HepG2 (cell line): ENCODE data around the gene MAGIX. TPM values are rescaled to one million over a fixed set of nuclear protein-coding genes. Genes with fewer than 3 reads are reported as not detected.

Source experiments
- ATAC-seq: fragments of 200-7000 bp; cut with Tn5 transposase; 3 replicates; pipeline ENCODE4 v1.9.1; 2020; ENCODE audit warnings: mild to moderate bottlenecking, moderate library complexity
- BruUV-seq: library from RNA; stranded (reverse); fragments of 400-500 nt; replicated peaks from 2 replicates; lab custom pipeline; 2021; lab: Mats Ljungman, UMichigan
- CTCF ChIA-PET: fragments of 300-600 bp; formaldehyde crosslinking; extraction: SDS; loops from one replicate; lab custom pipeline; 2021; ENCODE audit warnings: low total read pairs, inconsistent platforms, low intra/inter-chr PET ratio; lab: Yijun Ruan, JAX
- POLR2A ChIA-PET: fragments of 350-600 bp; sonication (Branson Sonifier 250); formaldehyde crosslinking; loops from one replicate; lab custom pipeline; 2020; ENCODE audit warnings: antibody characterized with exemption, inconsistent platforms; lab: Yijun Ruan, JAX
- DNase-seq: peaks from one replicate; pipeline ENCODE4 v3.0.0-alpha.2; 2015; ENCODE audit warnings: low spot score
- FAIRE-seq: peaks from 3 replicates; lab custom pipeline; 2011; peaks lifted over from hg19 to GRCh38; lab: Jason Lieb, UNC
- H2AFZ ChIP-seq: one replicate; pipeline ENCODE4 v1.6.1; 2011; ENCODE audit warnings: low read length, inconsistent platforms
- H3K27ac ChIP-seq: fragments of 300-600 bp; 3 replicates; pipeline ENCODE4 v1.8.0; 2011; ENCODE audit warnings: mixed run types, mild to moderate bottlenecking, mixed read lengths, low read length, inconsistent platforms; ENCODE audit not compliant: insufficient read depth; ENCODE audit errors: extremely low read length
- H3K27me3 ChIP-seq, 2 experiments: fragments of 200-600 bp in 1 of 2; 2 replicates in 1 of 2; 3 replicates in 1 of 2; pipeline versions ENCODE4 v1.6.0 to v1.8.0; 2011; ENCODE audit warnings: low read length in 2 of 2, mild to moderate bottlenecking in 2 of 2, moderate library complexity in 2 of 2, inconsistent platforms in 1 of 2; ENCODE audit not compliant: insufficient read depth in 2 of 2, control insufficient read depth in 1 of 2
- H3K36me3 ChIP-seq, 2 experiments: fragments of 200-600 bp in 1 of 2; replicated peaks in 1 of 2; 2 replicates in 1 of 2; 3 replicates in 1 of 2; pipeline versions ENCODE4 v1.5.1 to v1.8.0; 2011; ENCODE audit warnings: low read length in 2 of 2, inconsistent platforms in 1 of 2; ENCODE audit not compliant: insufficient read depth in 2 of 2, control insufficient read depth in 1 of 2
- H3K4me1 ChIP-seq: 2 replicates; pipeline ENCODE4 v1.5.1; 2012; ENCODE audit warnings: low read length, inconsistent platforms; ENCODE audit not compliant: insufficient read depth
- H3K4me2 ChIP-seq: 2 replicates; pipeline ENCODE4 v1.6.0; 2011; ENCODE audit warnings: low read depth, low read length, inconsistent platforms
- H3K4me3 ChIP-seq, 3 experiments: fragments of 200-600 bp in 1 of 3; sonication (generic), shearing (Covaris generic) in 1 of 3; replicated peaks in 1 of 3; 2 replicates each; pipeline ENCODE4 v1.5.1; 2011 to 2016; ENCODE audit warnings: low read length in 3 of 3, inconsistent platforms in 2 of 3, low read depth in 2 of 3, mild to moderate bottlenecking in 2 of 3, control low read depth in 1 of 3, mixed read lengths in 1 of 3; ENCODE audit not compliant: insufficient read depth in 1 of 3
- H3K79me2 ChIP-seq: one replicate; pipeline ENCODE4 v1.6.1; 2011; ENCODE audit warnings: low read length, inconsistent platforms; ENCODE audit not compliant: insufficient read depth
- H3K9ac ChIP-seq: 2 replicates; pipeline ENCODE4 v1.6.0; 2011; ENCODE audit warnings: mild to moderate bottlenecking, low read depth, low read length, inconsistent platforms; ENCODE audit not compliant: insufficient read depth
- H3K9me3 ChIP-seq: 2 replicates; pipeline ENCODE4 v1.5.1; 2012; ENCODE audit warnings: mild to moderate bottlenecking, low read length
- H4K20me1 ChIP-seq: 2 replicates; pipeline ENCODE4 v1.6.0; 2011; ENCODE audit warnings: inconsistent platforms, mild to moderate bottlenecking, low read length, moderate library complexity; ENCODE audit not compliant: insufficient read depth
- ATAD3A ChIP-seq: sonication (generic); formaldehyde crosslinking; IDR thresholded peaks from 2 replicates; pipeline ENCODE4 v1.4.0; 2020; ENCODE audit warnings: missing genetic modification reagents
- ATM ChIP-seq: fragments of 450-650 bp; IDR thresholded peaks from 2 replicates; pipeline ENCODE4 v1.7.1; 2017; ENCODE audit warnings: mild to moderate bottlenecking, borderline replicate concordance
- CENPBD1 ChIP-seq: sonication (generic); formaldehyde crosslinking; IDR thresholded peaks from 2 replicates; pipeline ENCODE4 v1.8.0; 2022; ENCODE audit warnings: missing genetic modification reagents, low read depth, mild to moderate bottlenecking, borderline replicate concordance
- CREB3 ChIP-seq: sonication (generic); formaldehyde crosslinking; IDR thresholded peaks from 2 replicates; pipeline ENCODE4 v1.5.0; 2020; ENCODE audit warnings: missing genetic modification reagents
- GLMP ChIP-seq: sonication (generic); formaldehyde crosslinking; IDR thresholded peaks from 2 replicates; pipeline ENCODE4 v1.9.0; 2021; ENCODE audit warnings: missing genetic modification reagents, mild to moderate bottlenecking, borderline replicate concordance
- HMGXB3 ChIP-seq: sonication (generic); formaldehyde crosslinking; IDR thresholded peaks from 2 replicates; pipeline ENCODE4 v1.4.0; 2020; ENCODE audit warnings: missing genetic modification reagents, borderline replicate concordance
- HNF4A ChIP-seq: sonication (generic); formaldehyde crosslinking; IDR thresholded peaks from 2 replicates; pipeline ENCODE4 v1.4.0; 2020; ENCODE audit warnings: missing genetic modification reagents
- HOXA7 ChIP-seq: sonication (generic); formaldehyde crosslinking; IDR thresholded peaks from 2 replicates; pipeline ENCODE4 v1.8.1; 2022; ENCODE audit warnings: mild to moderate bottlenecking, missing genetic modification reagents, moderate library complexity
- PLRG1 ChIP-seq: fragments of 450-650 bp; conservative IDR thresholded peaks from 2 replicates; pipeline ENCODE4 v1.6.1; 2016
- RELA ChIP-seq: sonication (generic); formaldehyde crosslinking; IDR thresholded peaks from 2 replicates; pipeline ENCODE4 v1.4.0; 2020; ENCODE audit warnings: missing genetic modification reagents
- TGIF2 ChIP-seq: IDR thresholded peaks from 2 replicates; pipeline ENCODE4 v1.6.1; 2016; ENCODE audit warnings: control low read depth, missing compliant biosample characterization
- ZNF20 ChIP-seq: sonication (generic); formaldehyde crosslinking; IDR thresholded peaks from 2 replicates; pipeline ENCODE4 v1.4.0; 2020; ENCODE audit warnings: mild to moderate bottlenecking, moderate library complexity, missing genetic modification reagents
- ZNF3 ChIP-seq: IDR thresholded peaks from 2 replicates; pipeline ENCODE4 v1.7.0; 2017; ENCODE audit warnings: inconsistent platforms
- ZNF326 ChIP-seq: sonication (generic); formaldehyde crosslinking; IDR thresholded peaks from 2 replicates; pipeline ENCODE4 v1.4.0; 2020; ENCODE audit warnings: missing genetic modification reagents, borderline replicate concordance
- ZNF414 ChIP-seq: sonication (generic); formaldehyde crosslinking; IDR thresholded peaks from 2 replicates; pipeline ENCODE4 v1.5.0; 2020; ENCODE audit warnings: missing genetic modification reagents
- ZNF674 ChIP-seq: sonication (generic); formaldehyde crosslinking; IDR thresholded peaks from 2 replicates; pipeline ENCODE4 v1.5.0; 2020; ENCODE audit warnings: low read depth, mild to moderate bottlenecking, missing genetic modification reagents
- ZNF737 ChIP-seq: sonication (generic); formaldehyde crosslinking; IDR thresholded peaks from 2 replicates; pipeline ENCODE4 v1.5.0; 2020; ENCODE audit warnings: missing genetic modification reagents, mild to moderate bottlenecking, borderline replicate concordance
- ZNF883 ChIP-seq: sonication (generic); formaldehyde crosslinking; IDR thresholded peaks from 2 replicates; pipeline ENCODE4 v1.5.1; 2020; ENCODE audit warnings: mild to moderate bottlenecking, missing genetic modification reagents; ENCODE audit errors: not compliant biosample characterization
- whole genome bisulfite sequencing: methylation state at CpG from one replicate; pipeline ENCODE4 v1.1.6; 2017; ENCODE audit warnings: low lambda C conversion rate; 5-methylcytosine and 5-hydroxymethylcytosine counted together
- in situ Hi-C: cut with HindIII; loops from 2 replicates; pipeline ENCODE4 v1.10.0; 2017; ENCODE audit warnings: low pct_unique_long_range_greater_than_20kb; ENCODE audit not compliant: extremely low pct_ligation_motif_present
- intact Hi-C: fragments of 100-400 bp; cut with micrococcal nuclease; formaldehyde crosslinking; loops from one replicate; pipeline ENCODE4 v1.10.0; 2022; ENCODE audit not compliant: unreplicated experiment
- polyA plus RNA-seq, 8 experiments: library from polyadenylated mRNA; depleted of rRNA in 3 of 8; stranded (reverse) in 7 of 8; unstranded in 1 of 8; fragments of >200 nt; fragmentation: Illumina TruSeq in 4 of 8; extraction: Trizol in 4 of 8; gene quantifications; 2 replicates each; pipeline versions ENCODE4 v1.2.1 to v1.2.3, GENCODE V29; 2011 to 2016; ENCODE audit warnings: low read depth in 4 of 8, missing spikeins in 1 of 8, mixed read lengths in 1 of 8; ENCODE audit not compliant: insufficient read depth in 1 of 8
- total RNA-seq, 5 experiments: library from RNA; depleted of rRNA; stranded (reverse); fragments of >200 nt; fragmentation: Illumina TruSeq; extraction: Trizol; gene quantifications; 2 replicates each; pipeline ENCODE4 v1.2.3, GENCODE V29; 2016; ENCODE audit warnings: low read depth in 1 of 5

The MAGIX gene
- total and polyA plus RNA-seq, 2 of the 13 experiments (the other 11 are each of a cell fraction or from before 2014, with no cell fraction given): 0.63 to 1.2 TPM

- DNase-seq (no peak), FAIRE-seq (peak; percentile 36), ATAC-seq (no peak)
- in situ Hi-C loops: loop anchor here (5.0 kb wide), 1 partner anchor 67 kb away; the partner anchor contains the start of gene GPKOW
- Histone ChIP-seq H3K4me1 (peaks cover 54% of the 10 kb centered on the region), H3K79me2 (no peaks in the 10 kb centered on the region), H4K20me1 (no peaks in the 10 kb centered on the region), H2AFZ (no peak overlapping the region), H3K4me3 (0 out of 6 replicates have a peak overlapping the region, but pooled peaks of 1 of the 3 experiments have one; percentile 49), H3K9me3 (no peaks in the 10 kb centered on the region), H3K27ac (no peak overlapping the region), H3K9ac (0 out of 2 replicates have a peak overlapping the region, but pooled peaks have one; percentile 8), H3K36me3 (no peaks in the 10 kb centered on the region), H3K4me2 (peak overlapping the region; percentile 58), H3K27me3 (no peaks in the 10 kb centered on the region)
- ChIA-PET CTCF (no interaction called here), POLR2A (interaction anchor here (1.0 kb wide), 1 partner anchor 21 kb away, joined by 3 read pairs; no protein-coding TSS in a partner anchor)
- WGBS: 53% methylated on average over 6 of the region's 6 CpGs
- no TSS peak for BruUV-seq
- intact Hi-C loops: loop anchor here (5.0 kb wide), 2 partner anchors 78 to 452 kb away; partner anchors contain the start of gene PPP1R3F
- TF ChIP-seq ATM (no peak), ZNF414 (no peak), ZNF737 (CRISPR knock-in tag) (no peak), ZNF326 (CRISPR knock-in tag) (no peak), ZNF674 (no peak), ATAD3A (CRISPR knock-in tag) (no peak), CREB3 (CRISPR knock-in tag) (no peak), TGIF2 (CRISPR knock-in tag) (no peak), ZNF20 (no peak), PLRG1 (no peak), HOXA7 (no peak), HMGXB3 (CRISPR knock-in tag) (no peak), CENPBD1 (CRISPR knock-in tag) (no peak), GLMP (no peak), HNF4A (CRISPR knock-in tag) (no peak), ZNF3 (CRISPR knock-in tag) (no peak), RELA (no peak), ZNF883 (CRISPR knock-in tag) (no peak)
Observed at GRCh38 chrX:49189606-49190005, 27.0 kb downstream of the MAGIX start.
